ENCODE results near the gene PLAAT1. TPM values are rescaled to one million over a fixed set of nuclear protein-coding genes. Genes with fewer than 3 reads are reported as not detected.

The PLAAT1 gene
- total and polyA plus RNA-seq, 12 donors = 1.0 to 11.3 (median 7.4) TPM

DNA sequence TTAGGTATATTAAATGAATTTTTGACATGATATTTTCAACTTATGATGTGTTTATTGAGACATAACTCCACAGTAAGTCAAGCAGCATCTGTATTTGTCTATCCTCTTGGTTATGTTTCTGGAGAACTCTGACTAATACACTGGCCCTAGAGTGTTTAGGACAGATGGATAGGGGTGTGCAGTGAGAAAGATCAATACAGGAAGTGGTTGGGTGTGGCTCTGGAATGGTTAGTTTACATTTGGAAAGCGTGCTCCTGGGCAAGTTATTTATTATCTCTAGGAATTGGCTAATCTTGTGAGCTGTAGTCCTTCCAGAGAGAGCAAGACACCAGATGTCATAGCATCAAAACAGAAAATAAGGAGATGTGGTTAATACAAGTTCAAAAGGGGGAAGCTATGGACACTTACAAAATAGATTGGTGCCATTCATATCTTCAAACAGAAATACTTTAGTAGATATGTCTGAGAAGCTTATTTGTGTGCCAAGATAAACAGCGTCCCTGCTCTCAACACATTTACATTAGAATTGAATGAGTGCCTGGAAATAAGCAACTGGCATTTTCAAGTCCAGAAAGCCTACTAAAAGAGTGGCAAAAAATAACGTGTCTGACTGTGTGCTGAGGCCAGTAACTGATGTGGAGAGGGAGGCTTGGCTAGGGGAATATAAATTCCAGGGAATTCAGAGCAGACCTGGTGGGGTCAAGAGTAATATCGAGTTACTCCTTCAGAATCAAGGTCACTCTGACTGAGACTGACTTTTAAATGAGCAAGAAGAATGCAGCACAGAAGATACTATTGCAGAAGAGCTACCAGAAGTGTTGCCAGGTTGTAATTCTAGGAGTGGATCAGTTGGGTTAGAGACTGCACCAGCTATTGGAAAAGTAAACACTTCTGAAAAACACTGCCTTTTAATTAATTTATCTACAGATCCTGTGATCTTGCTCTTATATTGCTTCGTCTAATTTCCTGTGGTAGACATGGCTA is 33.4 kb upstream of the PLAAT1 start:
- WGBS, 2 donors = 30 to 32% methylated on average over 5 of the region's 5 CpGs
- Histone ChIP-seq H3K27ac (no peak overlapping the region), H3K36me3 (no peaks in the 10 kb centered on the region), H3K4me1 (no peaks in the 10 kb centered on the region), H3K4me3 (no peak overlapping the region), H3K27me3 (peaks cover 0 to 15% (median 0%) of the 10 kb centered on the region in 7 donors), H3K9me3 (no peaks in the 10 kb centered on the region)
- DNase-seq (no peak), ATAC-seq (no peak)
- TF ChIP-seq, protein P1, sequence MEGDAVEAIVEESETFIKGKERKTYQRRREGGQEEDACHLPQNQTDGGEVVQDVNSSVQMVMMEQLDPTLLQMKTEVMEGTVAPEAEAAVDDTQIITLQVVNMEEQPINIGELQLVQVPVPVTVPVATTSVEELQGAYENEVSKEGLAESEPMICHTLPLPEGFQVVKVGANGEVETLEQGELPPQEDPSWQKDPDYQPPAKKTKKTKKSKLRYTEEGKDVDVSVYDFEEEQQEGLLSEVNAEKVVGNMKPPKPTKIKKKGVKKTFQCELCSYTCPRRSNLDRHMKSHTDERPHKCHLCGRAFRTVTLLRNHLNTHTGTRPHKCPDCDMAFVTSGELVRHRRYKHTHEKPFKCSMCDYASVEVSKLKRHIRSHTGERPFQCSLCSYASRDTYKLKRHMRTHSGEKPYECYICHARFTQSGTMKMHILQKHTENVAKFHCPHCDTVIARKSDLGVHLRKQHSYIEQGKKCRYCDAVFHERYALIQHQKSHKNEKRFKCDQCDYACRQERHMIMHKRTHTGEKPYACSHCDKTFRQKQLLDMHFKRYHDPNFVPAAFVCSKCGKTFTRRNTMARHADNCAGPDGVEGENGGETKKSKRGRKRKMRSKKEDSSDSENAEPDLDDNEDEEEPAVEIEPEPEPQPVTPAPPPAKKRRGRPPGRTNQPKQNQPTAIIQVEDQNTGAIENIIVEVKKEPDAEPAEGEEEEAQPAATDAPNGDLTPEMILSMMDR (IDR thresholded peaks at IDR 0.05) = no peak
- intact Hi-C loops (cut with DNase I) = no loop called here

DNA sequence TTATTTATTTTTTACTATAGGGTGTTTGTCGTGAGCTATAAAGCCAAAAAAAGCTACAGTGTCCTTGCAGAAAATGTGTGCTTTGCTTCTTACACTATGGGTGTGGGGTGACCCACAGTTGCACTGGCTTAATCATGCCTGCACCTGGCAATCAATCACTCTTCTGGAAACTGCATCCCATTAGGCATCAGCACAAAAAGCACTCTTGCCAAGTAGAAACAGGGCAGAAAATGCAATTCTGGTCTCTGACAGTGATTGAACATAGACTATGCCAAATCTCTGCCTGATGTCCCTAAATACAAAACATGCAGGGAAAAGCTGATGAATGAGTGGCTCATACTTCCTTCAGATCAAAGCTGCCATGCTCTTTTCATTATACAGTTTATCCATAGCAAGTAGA is 30.4 kb upstream of the PLAAT1 start:
- no peak for DNase-seq
- Histone ChIP-seq H3K9me3 (no peaks in the 10 kb centered on the region), H3K27ac (no peak overlapping the region), H3K4me3 (no peak overlapping the region), H3K4me1 (no peaks in the 10 kb centered on the region), H3K36me3 (no peaks in the 10 kb centered on the region), H3K27me3 (peaks cover 0 to 24% (median 0%) of the 10 kb centered on the region in 7 donors)
- intact Hi-C loops (cut with DNase I) = no loop called here
- WGBS, 2 donors = 78 to 85% methylated on average over 1 of the region's 1 CpG
- TF ChIP-seq, protein P1 (IDR thresholded peaks at IDR 0.05) = no peak
- no peak for ATAC-seq

DNA sequence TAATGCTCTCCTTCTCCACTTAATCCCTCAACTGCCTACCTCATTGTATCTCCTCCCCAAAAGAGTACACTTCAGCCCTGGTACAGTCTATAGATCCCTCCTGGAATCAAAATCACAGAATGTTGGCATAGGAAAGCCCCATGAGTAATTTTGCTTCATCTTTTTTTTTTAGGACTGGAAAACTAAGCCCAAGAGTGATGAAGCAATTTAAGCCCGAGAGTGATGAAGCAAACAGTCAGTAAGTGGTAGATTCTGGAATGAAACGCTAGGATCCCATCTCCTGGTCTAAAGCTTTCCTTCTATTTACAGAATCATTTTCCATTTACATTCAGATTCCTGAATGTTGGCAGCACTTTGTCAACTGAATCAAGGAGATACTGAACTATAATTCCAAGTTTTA is 29.8 kb upstream of the PLAAT1 start:
- Histone ChIP-seq H3K27ac (no peak overlapping the region), H3K4me3 (no peak overlapping the region), H3K27me3 (peaks cover 0 to 24% (median 0%) of the 10 kb centered on the region in 7 donors), H3K36me3 (no peaks in the 10 kb centered on the region), H3K9me3 (no peaks in the 10 kb centered on the region), H3K4me1 (no peaks in the 10 kb centered on the region)
- 74 to 89% methylated on average over 2 of the region's 2 CpGs for WGBS, 2 donors
- TF ChIP-seq, protein P1 (IDR thresholded peaks at IDR 0.05) = no peak
- DNase-seq (no peak), ATAC-seq (no peak)
- intact Hi-C loops (cut with DNase I) = no loop called here

DNA sequence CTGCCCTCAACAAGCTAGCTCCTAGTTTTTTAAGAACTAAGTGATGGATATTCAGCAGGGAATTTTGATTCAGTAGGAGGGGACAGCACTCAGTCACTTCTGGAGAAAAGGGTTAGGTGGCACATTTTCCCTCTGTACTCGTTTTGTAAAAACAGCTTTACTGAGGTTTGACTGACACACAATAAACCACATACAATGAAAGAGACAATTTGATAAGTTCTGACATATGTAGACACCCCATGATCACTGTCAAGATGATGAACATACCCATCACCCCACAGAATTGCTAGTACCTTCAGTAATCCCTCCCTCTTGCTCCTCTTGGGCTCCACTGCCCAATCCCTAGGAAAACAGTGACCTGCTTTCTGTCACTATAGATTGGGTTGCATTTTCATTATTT is 29.0 kb upstream of the PLAAT1 start:
- no peak overlapping the region for H3K4me3 ChIP-seq
- WGBS, 2 donors = 49 to 76% methylated on average over 1 of the region's 1 CpG
- DNase-seq = no peak
- no peak for ATAC-seq
- no peaks in the 10 kb centered on the region for H3K4me1 ChIP-seq
- TF ChIP-seq, protein P1 (IDR thresholded peaks at IDR 0.05) = no peak
- H3K36me3 ChIP-seq = no peaks in the 10 kb centered on the region
- intact Hi-C loops (cut with DNase I) = no loop called here
- H3K9me3 ChIP-seq = no peaks in the 10 kb centered on the region
- H3K27ac ChIP-seq = no peak overlapping the region
- peaks cover 0 to 24% (median 0%) of the 10 kb centered on the region in 7 donors for H3K27me3 ChIP-seq

All from heart right ventricle (tissue), 16 donors.